ENCODE measurements around the gene MAPK6.

MAPK6 gene

GRCh38 chr15:52016316-52016715 lies 2.7 kb upstream of the MAPK6 start:
- no peaks in the 10 kb centered on the region for H3K9me3 ChIP-seq (ENCODE audit: control insufficient read depth, insufficient read depth, low read depth, low read length)
- TF ChIP-seq ZNF580 (tag by site-specific recombination; IDR thresholded peaks at IDR 0.05), result no peak
- TF ChIP-seq ZFP37 (tag by site-specific recombination; IDR thresholded peaks at IDR 0.05), result no peak
- TF ChIP-seq ZNF248 (tag by site-specific recombination; IDR thresholded peaks at IDR 0.05), result no peak
- TF ChIP-seq ZBTB21 (tag by site-specific recombination; IDR thresholded peaks at IDR 0.05), result no peak
- no peak for TF ChIP-seq ZNF561 (tag by site-specific recombination; IDR thresholded peaks at IDR 0.05; ENCODE audit: borderline replicate concordance)
- TF ChIP-seq ZNF510 (tag by site-specific recombination; IDR thresholded peaks at IDR 0.05; ENCODE audit: insufficient replicate concordance), result no peak
- TF ChIP-seq ZSCAN5A (tag by site-specific recombination; IDR thresholded peaks at IDR 0.05), result no peak
- TF ChIP-seq ZBTB1 (tag by site-specific recombination; IDR thresholded peaks at IDR 0.05), result no peak
- TF ChIP-seq EGR2 (tag by site-specific recombination; IDR thresholded peaks at IDR 0.05; ENCODE audit: low read depth), result no peak
- no peak for TF ChIP-seq KLF8 (tag by site-specific recombination; IDR thresholded peaks at IDR 0.05)
- TF ChIP-seq ZNF146 (tag by site-specific recombination; IDR thresholded peaks at IDR 0.05), result no peak
- no peak for TF ChIP-seq TSHZ1 (tag by site-specific recombination; IDR thresholded peaks at IDR 0.05; ENCODE audit: borderline replicate concordance)
- TF ChIP-seq ZNF677 (tag by site-specific recombination; IDR thresholded peaks at IDR 0.05), result no peak
- no peak for TF ChIP-seq ZNF707 (tag by site-specific recombination; IDR thresholded peaks at IDR 0.05)
- no peak for TF ChIP-seq BCL11B (tag by site-specific recombination; IDR thresholded peaks at IDR 0.05; ENCODE audit: low read depth)
- POLR2A ChIA-PET, result no interaction called here
- CTCF ChIA-PET, result interaction anchor here (0.7 kb wide), 1 partner anchor 240 kb away, joined by 5 read pairs; no protein-coding TSS in a partner anchor
- H3K4me3 ChIP-seq (ENCODE audit: low read depth, low read length), result no peak overlapping the region
- no peak overlapping the region for H3K27ac ChIP-seq (ENCODE audit: extremely low read depth, low read depth, low read length)
- H3K36me3 ChIP-seq (ENCODE audit: control insufficient read depth in 2 of 2, insufficient read depth in 1 of 2, low read length in 2 of 2), result no peaks in the 10 kb centered on the region
- H3K4me1 ChIP-seq (ENCODE audit: control insufficient read depth, insufficient read depth, low read length), result peaks cover 6% of the 10 kb centered on the region; the same call in 1 of the 2 replicates

- H3K4me3 ChIP-seq (ENCODE audit: low read depth, low read length), result no peak overlapping the region
- H3K4me1 ChIP-seq (ENCODE audit: control insufficient read depth, insufficient read depth, low read length), result peaks cover 5% of the 10 kb centered on the region
- TF ChIP-seq ZNF175 (tag by site-specific recombination; IDR thresholded peaks at IDR 0.05), result no peak
- TF ChIP-seq ZNF488 (tag by site-specific recombination; IDR thresholded peaks at IDR 0.05), result no peak
- TF ChIP-seq SCRT1 (tag by site-specific recombination; IDR thresholded peaks at IDR 0.05; ENCODE audit: borderline replicate concordance), result no peak
- CTCF ChIA-PET, result interaction anchor here (0.7 kb wide), 1 partner anchor 1142 kb away, joined by 3 read pairs; no protein-coding TSS in a partner anchor
- no peak overlapping the region for H3K27ac ChIP-seq (ENCODE audit: extremely low read depth, low read depth, low read length)
- POLR2A ChIA-PET, result interaction anchor here (0.6 kb wide), 1 partner anchor 644 kb away, joined by 6 read pairs; no protein-coding TSS in a partner anchor
- no peaks in the 10 kb centered on the region for H3K9me3 ChIP-seq (ENCODE audit: control insufficient read depth, insufficient read depth, low read depth, low read length)
- H3K36me3 ChIP-seq (ENCODE audit: control insufficient read depth in 2 of 2, insufficient read depth in 1 of 2, low read length in 2 of 2), result no peaks in the 10 kb centered on the region
Observed at GRCh38 chr15:52018244-52018643, 775 bp upstream of the MAPK6 start.
